Measurements from ENCODE around the gene RNASE1.
"Not testable (repeated sequence)": the region's sequence is repeated elsewhere in the genome, so short reads cannot be mapped to it uniquely, and the experiment has no call there.

The RNASE1 gene

GRCh38 chr14:20769421-20769820 lies 33.2 kb downstream of the RNASE1 start:
- no peak for FAIRE-seq

GRCh38 chr14:20768593-20768892 lies 34.1 kb downstream of the RNASE1 start:
- no peak for FAIRE-seq

GRCh38 chr14:20760950-20761349 lies 41.7 kb downstream of the RNASE1 start:
- no peak for FAIRE-seq

- not testable (repeated sequence) for FAIRE-seq
Measured at GRCh38 chr14:20759465-20759864, 43.2 kb downstream of the RNASE1 start.

GRCh38 chr14:20757965-20758364 lies 44.7 kb downstream of the RNASE1 start:
- FAIRE-seq = no peak

GRCh38 chr14:20755037-20755436 lies 47.6 kb downstream of the RNASE1 start:
- FAIRE-seq = no peak

GRCh38 chr14:20754308-20754707 lies 48.3 kb downstream of the RNASE1 start:
- FAIRE-seq = no peak

GRCh38 chr14:20751963-20752562 lies 50.6 kb downstream of the RNASE1 start:
- no peak for FAIRE-seq

All from endometrium (tissue), 2 donors.